Esophagus muscularis mucosa (tissue), 3 donors: ENCODE results near the gene FAM222B.

Source experiments
- CTCF ChIP-seq, 3 experiments: fragments of 200-600 bp in 2 of 3; fragments of 450-650 bp in 1 of 3; sonication (generic) in 2 of 3; IDR thresholded peaks; one replicate each; pipeline ENCODE4 v1.5.1; 2017 to 2019; ENCODE audit warnings: antibody characterized with exemption in 3 of 3, mild to moderate bottlenecking in 2 of 3, moderate library complexity in 1 of 3
- POLR2AphosphoS5 ChIP-seq, 2 donors: sonication (generic); formaldehyde crosslinking; IDR thresholded peaks; one replicate each; pipeline ENCODE4 v1.6.1; 2017; ENCODE audit warnings: antibody characterized with exemption in 2 of 2

GRCh38 chr17:28841901-28842281 lies 699 bp downstream of the FAM222B start:
- TF ChIP-seq CTCF (IDR thresholded peaks at IDR 0.05) (no peak), POLR2AphosphoS5 (IDR thresholded peaks at IDR 0.05) (no peak)
